GM19455 (cell line): Measurements from ENCODE around the gene BTBD6.
"Not testable (repeated sequence)": the region's sequence is repeated elsewhere in the genome, so short reads cannot be mapped to it uniquely, and the experiment has no call there.

Source experiments
- ATAC-seq: cut with Tn5 transposase; IDR thresholded peaks from one replicate; pipeline ENCODE4 v1.9.1; 2021; ENCODE audit not compliant: unreplicated experiment

The BTBD6 gene

DNA sequence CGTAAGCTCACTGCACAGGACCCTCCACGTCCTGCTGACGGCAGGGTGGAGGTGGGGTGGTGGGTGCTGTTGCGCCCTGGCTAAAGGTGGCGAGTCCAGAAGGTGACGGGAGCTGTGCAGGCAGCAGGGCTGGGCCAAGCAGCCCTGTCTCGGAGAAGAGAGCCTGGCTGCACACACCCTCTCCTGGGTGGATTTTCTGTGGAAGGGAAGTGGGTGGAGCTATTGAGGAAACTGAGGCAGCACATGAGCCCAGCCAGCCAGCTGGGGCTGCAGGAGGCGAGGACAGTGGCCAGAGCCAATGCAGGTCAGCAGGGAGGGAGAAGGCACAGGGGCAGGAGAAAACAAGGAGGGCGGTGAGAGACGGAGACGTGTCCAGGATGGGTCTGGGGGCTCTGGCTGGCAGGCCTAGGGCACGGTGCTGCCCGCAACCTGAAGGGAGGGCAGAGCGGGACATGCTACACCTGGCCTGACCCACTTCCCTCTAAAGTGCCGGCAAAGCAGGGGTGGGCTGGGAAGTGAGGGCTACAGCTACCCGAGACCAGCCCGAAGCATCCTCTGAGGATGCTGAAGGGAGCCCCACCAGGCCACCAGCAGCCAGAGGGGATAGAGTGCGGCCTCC, 20.5 kb downstream of the BTBD6 start:
- ATAC-seq, result no peak

DNA sequence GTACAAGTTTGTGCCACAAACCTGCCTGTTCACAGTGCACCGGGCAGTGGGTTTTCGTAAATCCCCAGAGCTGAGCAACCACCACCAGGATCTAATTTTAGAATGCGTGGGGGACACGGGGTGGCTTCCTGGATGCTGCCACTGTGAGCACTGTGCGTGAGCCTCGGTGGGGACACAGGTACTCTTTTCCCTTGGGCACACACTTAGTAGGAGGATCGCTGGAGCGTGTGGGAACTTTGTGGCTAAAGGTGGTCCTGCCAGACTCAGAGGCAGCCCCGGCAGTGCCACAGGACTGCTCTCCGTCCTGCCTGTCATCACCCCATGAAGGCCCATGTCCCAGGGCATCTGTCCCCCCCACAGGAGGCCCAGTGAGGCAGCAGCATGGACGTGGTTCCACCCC, 21.1 kb downstream of the BTBD6 start:
- no peak for ATAC-seq

- no peak for ATAC-seq
These were observed 23.0 kb downstream of the BTBD6 start for GRCh38 chr14:105271224-105271890.

GRCh38 chr14:105272623-105273022, 24.3 kb downstream of the BTBD6 start:
- no peak for ATAC-seq

DNA sequence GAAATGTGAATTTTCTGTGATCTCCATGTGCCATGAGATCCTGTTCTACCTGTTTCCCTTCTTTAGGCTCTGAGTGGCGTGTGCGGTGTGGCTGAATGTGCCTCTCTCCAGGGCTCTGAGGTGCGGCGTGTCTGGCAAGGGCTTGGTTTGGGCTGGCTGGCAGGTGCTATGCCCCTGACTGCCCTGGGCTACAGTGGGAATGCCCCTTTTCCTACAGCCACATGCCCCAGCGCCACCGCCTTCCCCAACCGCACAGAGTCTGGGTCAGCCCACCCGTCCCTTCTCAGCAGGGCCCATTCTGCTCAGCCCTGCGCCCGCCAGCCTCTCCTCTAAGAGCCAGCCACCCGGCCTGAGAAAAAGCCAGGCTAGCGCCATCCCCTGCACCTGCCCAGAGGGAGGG, 24.7 kb downstream of the BTBD6 start:
- no peak for ATAC-seq

DNA sequence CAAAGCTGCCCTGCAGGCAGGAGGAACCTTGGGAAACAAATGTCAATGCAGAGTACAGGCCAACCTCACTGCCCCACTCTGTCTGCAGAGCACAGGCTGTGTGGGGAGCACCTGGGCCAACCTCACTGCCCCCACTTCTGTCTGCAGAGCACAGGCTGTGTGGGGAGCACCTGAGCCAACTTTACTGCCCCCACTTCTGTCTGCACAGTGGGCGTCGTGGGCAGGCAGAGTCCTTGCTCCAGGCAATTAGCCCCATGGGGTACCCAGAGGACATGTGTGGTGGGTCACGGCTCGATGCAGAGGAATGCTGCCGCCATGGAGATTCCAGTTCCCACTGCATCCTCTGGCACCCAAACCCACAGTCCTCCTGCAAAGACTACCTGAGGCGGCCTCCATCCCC, 26.3 kb downstream of the BTBD6 start:
- ATAC-seq, result no peak

GRCh38 chr14:105275267-105275946, 27.1 kb downstream of the BTBD6 start:
- no peak for ATAC-seq

- ATAC-seq, result not testable (repeated sequence)
These were observed 29.1 kb downstream of the BTBD6 start for GRCh38 chr14:105277448-105277847.

GRCh38 chr14:105279642-105280361, 31.5 kb downstream of the BTBD6 start:
- ATAC-seq, result no peak

DNA sequence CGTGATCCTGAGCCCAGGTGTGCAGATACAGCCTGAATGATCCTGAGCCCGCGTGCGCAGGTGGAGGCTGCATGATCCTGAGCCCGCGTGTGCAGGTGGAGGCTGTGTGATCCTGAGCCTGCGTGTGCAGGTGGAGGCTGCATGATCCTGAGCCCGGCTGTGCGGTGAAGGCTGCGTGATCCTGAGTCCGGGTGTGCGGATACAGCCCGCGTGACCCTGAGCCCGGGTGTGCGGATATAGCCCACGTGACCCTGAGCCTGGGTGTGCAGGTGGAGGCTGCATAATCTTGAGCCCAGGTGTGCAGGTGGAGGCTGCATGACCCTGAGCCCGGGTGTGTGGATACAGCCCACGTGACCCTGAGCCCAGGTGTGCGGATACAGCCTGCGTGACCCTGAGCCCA, 32.2 kb downstream of the BTBD6 start:
- ATAC-seq, result no peak

- no peak for ATAC-seq
These were observed 33.2 kb downstream of the BTBD6 start for GRCh38 chr14:105281371-105282097.

- no peak for ATAC-seq
These were observed 33.9 kb downstream of the BTBD6 start for GRCh38 chr14:105282098-105282725.

- no peak for ATAC-seq
These were observed 34.7 kb downstream of the BTBD6 start for GRCh38 chr14:105283028-105283427.

DNA sequence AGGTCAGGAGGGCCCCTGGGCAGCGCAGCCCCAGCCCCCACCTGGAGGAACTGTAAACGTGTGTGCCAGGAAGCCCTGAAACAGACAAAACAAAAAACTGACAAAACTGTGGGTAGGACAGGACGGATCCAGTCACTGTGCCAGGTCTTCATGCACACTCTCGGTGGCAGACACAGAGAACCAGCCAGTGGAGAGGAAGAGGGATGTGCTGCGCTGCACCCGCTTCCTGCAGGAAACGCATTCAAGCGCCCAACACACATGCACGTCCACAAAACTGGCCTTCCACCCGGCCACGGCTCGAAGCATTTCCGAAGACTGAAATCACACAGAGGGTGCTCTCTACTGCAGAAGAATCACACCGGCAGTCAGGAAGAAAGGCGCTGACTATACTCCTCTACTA, 35.6 kb downstream of the BTBD6 start:
- ATAC-seq, result no peak

GRCh38 chr14:105285174-105285573, 36.8 kb downstream of the BTBD6 start:
- ATAC-seq, result no peak

DNA sequence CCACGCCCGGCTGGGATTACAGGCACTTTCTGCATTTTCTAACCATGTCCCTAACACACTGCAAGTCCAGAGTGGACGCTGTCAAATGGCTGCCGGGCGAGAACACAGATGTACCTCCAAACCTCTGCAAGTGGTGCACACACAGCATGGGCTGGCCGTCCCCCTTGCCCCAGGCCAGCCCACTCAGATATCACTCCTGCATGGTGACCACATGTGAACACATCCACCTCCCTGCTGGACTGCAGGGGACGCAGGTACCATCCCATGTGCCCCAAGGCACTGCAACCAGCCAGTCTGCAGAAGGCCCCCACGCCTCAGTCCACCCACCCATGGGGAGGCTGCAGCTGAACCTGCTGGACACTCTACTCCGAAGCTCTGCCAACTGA, 38.4 kb downstream of the BTBD6 start:
- ATAC-seq, result no peak

DNA sequence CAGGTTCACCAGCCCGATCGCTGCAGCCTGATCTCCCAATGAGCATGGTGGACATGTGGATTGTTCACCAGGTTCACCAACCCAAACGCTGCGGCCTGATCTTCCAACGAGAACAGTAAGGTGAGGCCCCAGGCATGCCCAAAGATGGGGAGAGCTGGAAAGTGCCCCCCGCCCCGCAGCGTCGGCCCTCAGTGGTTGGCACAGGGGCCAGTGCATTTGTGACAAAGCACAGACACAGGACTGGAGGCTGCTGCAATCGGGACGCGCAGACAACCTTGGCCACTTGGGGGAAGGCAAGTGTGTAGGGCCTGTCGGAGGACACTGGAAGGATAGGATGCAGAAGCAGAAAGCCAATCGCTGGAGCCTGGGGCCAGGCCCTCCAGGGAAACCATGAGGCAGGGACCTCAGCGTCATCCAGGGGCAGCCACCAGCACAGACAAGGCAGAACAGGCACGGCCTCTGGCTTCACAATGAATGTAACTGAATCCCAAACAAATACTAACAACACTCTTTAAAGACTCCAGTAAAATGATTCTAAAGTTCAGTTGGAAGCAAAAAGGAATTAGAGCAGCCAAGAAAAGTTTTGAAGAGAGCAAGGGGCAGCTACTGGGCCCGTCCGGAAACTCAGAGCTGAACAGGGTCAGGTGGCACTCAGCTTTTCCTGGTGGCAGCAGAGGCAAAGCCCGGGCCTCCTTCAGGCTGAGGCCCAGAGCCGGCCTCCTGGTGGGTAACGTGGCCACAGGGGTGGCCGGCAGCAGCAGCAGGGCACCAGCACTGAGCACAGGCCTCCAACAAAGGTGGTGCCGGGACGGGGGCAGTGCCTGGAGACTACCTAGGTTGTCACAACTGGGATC, 39.1 kb downstream of the BTBD6 start:
- no peak for ATAC-seq

- not testable (repeated sequence) for ATAC-seq
These were observed 40.6 kb downstream of the BTBD6 start for GRCh38 chr14:105288936-105289335.

DNA sequence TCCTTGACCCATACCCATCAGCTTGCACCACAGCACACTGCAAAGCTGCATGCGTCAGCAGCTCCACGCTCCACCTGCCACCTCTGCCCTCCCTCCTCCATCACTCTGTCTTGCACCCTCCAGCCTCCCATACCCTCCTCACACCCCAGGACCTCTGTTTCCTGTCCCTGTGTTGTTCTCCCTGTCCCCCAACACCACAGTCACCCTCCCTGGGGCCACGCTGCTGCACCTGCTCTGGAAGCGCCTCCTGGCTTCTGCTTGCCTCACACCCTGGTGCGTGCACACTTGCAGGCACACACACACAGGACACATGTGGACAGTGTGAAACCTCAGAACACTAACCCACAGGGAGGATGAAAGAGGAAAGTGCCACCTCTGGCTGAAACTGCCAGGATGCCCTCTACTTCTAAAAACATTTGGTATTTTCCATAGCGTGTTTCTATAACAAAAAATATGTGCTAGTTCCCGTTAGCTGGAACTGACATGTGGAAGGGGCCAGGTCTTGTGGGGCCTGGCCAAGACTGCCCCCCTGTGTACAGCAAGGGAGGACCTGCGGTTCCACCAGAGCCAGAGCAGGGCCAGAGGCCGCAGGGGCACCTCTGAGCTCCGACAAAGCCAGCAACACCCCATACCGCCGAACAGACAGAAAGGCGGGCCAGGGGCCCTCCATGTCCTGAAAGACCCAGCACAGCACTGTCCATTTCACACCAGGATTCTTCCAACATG, 42.5 kb downstream of the BTBD6 start:
- ATAC-seq, result no peak
